HFFc6 (cell line): ENCODE results near the gene ZSWIM1. TPM values are rescaled to one million over a fixed set of nuclear protein-coding genes. Genes with fewer than 3 reads are reported as not detected.

Source experiments
- DNase-seq: peaks from one replicate; pipeline ENCODE4 v3.0.0-alpha.2; 2018
- H3K27ac Mint-ChIP-seq: 2 replicates; pipeline ENCODE4 v1.8.0; 2020; ENCODE audit warnings: mild to moderate bottlenecking, mixed read lengths
- H3K27me3 Mint-ChIP-seq: 2 replicates; pipeline ENCODE4 v1.8.0; 2021; ENCODE audit warnings: mild to moderate bottlenecking, moderate library complexity, mixed read lengths; ENCODE audit not compliant: insufficient read depth
- H3K36me3 Mint-ChIP-seq: 2 replicates; pipeline ENCODE4 v1.8.0; 2021; ENCODE audit warnings: low read depth, mixed read lengths
- H3K4me1 Mint-ChIP-seq: 2 replicates; pipeline ENCODE4 v1.8.0; 2020; ENCODE audit warnings: low read depth, mixed read lengths
- H3K4me3 Mint-ChIP-seq: 2 replicates; pipeline ENCODE4 v1.8.0; 2020; ENCODE audit warnings: mild to moderate bottlenecking, moderate library complexity, mixed read lengths
- H3K9me3 Mint-ChIP-seq: 2 replicates; pipeline ENCODE4 v1.8.0; 2020; ENCODE audit warnings: mild to moderate bottlenecking, mixed read lengths
- CTCF ChIP-seq: fragments of 200-600 bp; sonication (generic); IDR thresholded peaks from 2 replicates; pipeline ENCODE4 v1.5.0; 2021; ENCODE audit warnings: antibody characterized with exemption, mild to moderate bottlenecking
- total RNA-seq, 6 experiments: library from RNA; stranded (reverse); fragmentation: NEBNext Ultra II Directional; extraction: Animal tissue kit (Norgen Biotek cat#: 25700); gene quantifications; 2 replicates in 1 of 6; 3 replicates in 5 of 6; pipeline ENCODE4 v1.2.3, GENCODE V29; 2021

Gene ZSWIM1
- total RNA-seq, 6 experiments from 2014 or later: 9.8 to 11.7 (median 10.3) TPM

GRCh38 chr20:45890985-45891983, 10.3 kb downstream of the ZSWIM1 start, which contains the start of the genes CTSA and NEURL2:
CTSA (plus strand) TSS chr20:45891335; CDS start chr20:45891569, 234 bp downstream.
NEURL2 (minus strand) TSS chr20:45891208; CDS start chr20:45890991, 217 bp downstream.
- H3K9me3 Mint-ChIP-seq: no peaks in the 10 kb centered on the region
- H3K27ac Mint-ChIP-seq: peak within 1 kb of the TSS; percentile 88
- TF ChIP-seq CTCF: no peak
- peak within 1 kb of the TSS; percentile 93 for H3K4me3 Mint-ChIP-seq
- peaks cover 29% of the 10 kb centered on the region for H3K4me1 Mint-ChIP-seq
- peaks cover 5% of the 10 kb centered on the region for H3K27me3 Mint-ChIP-seq
- H3K36me3 Mint-ChIP-seq: no peaks in the 10 kb centered on the region; the same call in 1 of the 2 replicates
- DNase-seq: peak; percentile 85

GRCh38 chr20:45892049-45892825, 11.2 kb downstream of the ZSWIM1 start:
- H3K4me1 Mint-ChIP-seq: peaks cover 29% of the 10 kb centered on the region
- DNase-seq: peak; percentile 32
- H3K4me3 Mint-ChIP-seq: peak overlapping the region; percentile 93
- peak; percentile 52 for TF ChIP-seq CTCF
- peaks cover 4% of the 10 kb centered on the region; the same call in 1 of the 2 replicates for H3K36me3 Mint-ChIP-seq
- H3K9me3 Mint-ChIP-seq: no peaks in the 10 kb centered on the region
- peaks cover 5% of the 10 kb centered on the region for H3K27me3 Mint-ChIP-seq
- H3K27ac Mint-ChIP-seq: peak overlapping the region; percentile 74

- H3K9me3 Mint-ChIP-seq: no peaks in the 10 kb centered on the region
- peaks cover 5% of the 10 kb centered on the region for H3K27me3 Mint-ChIP-seq
- H3K4me1 Mint-ChIP-seq: peaks cover 29% of the 10 kb centered on the region
- DNase-seq: no peak
- H3K4me3 Mint-ChIP-seq: peak overlapping the region; percentile 93; the same call in 1 of the 2 replicates
- no peak for TF ChIP-seq CTCF
- H3K36me3 Mint-ChIP-seq: peaks cover 7% of the 10 kb centered on the region; the same call in 1 of the 2 replicates
- H3K27ac Mint-ChIP-seq: no peak overlapping the region
These were observed 11.9 kb downstream of the ZSWIM1 start for GRCh38 chr20:45892828-45893500.

- no peak overlapping the region for H3K4me3 Mint-ChIP-seq
- no peak overlapping the region for H3K27ac Mint-ChIP-seq
- peaks cover 29% of the 10 kb centered on the region for H3K4me1 Mint-ChIP-seq
- DNase-seq: peak; percentile 39
- TF ChIP-seq CTCF: no peak
- H3K27me3 Mint-ChIP-seq: peaks cover 5% of the 10 kb centered on the region
- no peaks in the 10 kb centered on the region for H3K9me3 Mint-ChIP-seq
- peaks cover 8% of the 10 kb centered on the region; the same call in 1 of the 2 replicates for H3K36me3 Mint-ChIP-seq
These were observed 12.8 kb downstream of the ZSWIM1 start for GRCh38 chr20:45893831-45894230.

- Mint-ChIP-seq H3K4me1 (peaks cover 22% of the 10 kb centered on the region), H3K27ac (no peak overlapping the region), H3K4me3 (no peak overlapping the region), H3K27me3 (peaks cover 5% of the 10 kb centered on the region), H3K36me3 (peaks cover 8% of the 10 kb centered on the region; the same call in 1 of the 2 replicates), H3K9me3 (no peaks in the 10 kb centered on the region)
- no peak for DNase-seq
- TF ChIP-seq CTCF: no peak
These were observed 13.8 kb downstream of the ZSWIM1 start for GRCh38 chr20:45894797-45895196.
